ACHN (cell line): ENCODE measurements around the gene PLCB1.
"Not testable (repeated sequence)": the region's sequence is repeated elsewhere in the genome, so short reads cannot be mapped to it uniquely, and the experiment has no call there.

Experiments used
- DNase-seq: peaks from one replicate; pipeline ENCODE4 v3.0.0-alpha.2; 2015
- in situ Hi-C: cut with HindIII; loops from 2 replicates; pipeline ENCODE4 v1.10.0; 2017; ENCODE audit warnings: low sequenced_read_pairs, low pct_ligation_motif_present, low pct_unique_long_range_greater_than_20kb

Gene PLCB1

GRCh38 chr20:8807480-8808201 lies 675.6 kb downstream of the PLCB1 start:
- DNase-seq = no peak
- in situ Hi-C loops = no loop called here

- in situ Hi-C loops = no loop called here
- no peak for DNase-seq
Observed at GRCh38 chr20:8808202-8808535, 676.1 kb downstream of the PLCB1 start.

- in situ Hi-C loops = no loop called here
- no peak for DNase-seq
Observed at GRCh38 chr20:8809107-8809953, 677.3 kb downstream of the PLCB1 start.

- no peak for DNase-seq
- in situ Hi-C loops = no loop called here
Observed at GRCh38 chr20:8811801-8812594, 679.9 kb downstream of the PLCB1 start.

- no peak for DNase-seq
- in situ Hi-C loops = no loop called here
Observed at GRCh38 chr20:8812817-8813216, 680.8 kb downstream of the PLCB1 start.

- DNase-seq = no peak
- in situ Hi-C loops = no loop called here
Observed at GRCh38 chr20:8815208-8815607, 683.1 kb downstream of the PLCB1 start.

- in situ Hi-C loops = no loop called here
- peak; percentile 8 for DNase-seq
Observed at GRCh38 chr20:8829256-8829655, 697.2 kb downstream of the PLCB1 start.

- in situ Hi-C loops = not testable (repeated sequence)
Observed at GRCh38 chr20:8834294-8834693, 702.2 kb downstream of the PLCB1 start.

GRCh38 chr20:8834851-8835250 lies 702.8 kb downstream of the PLCB1 start:
- no peak for DNase-seq
- in situ Hi-C loops = no loop called here

More at GRCh38 chr20:8834294-8834693, 702.2 kb downstream of the PLCB1 start:
- not testable (repeated sequence) for DNase-seq

GRCh38 chr20:8837396-8837795 lies 705.3 kb downstream of the PLCB1 start:
- in situ Hi-C loops = no loop called here
- DNase-seq = no peak

GRCh38 chr20:8842525-8842924 lies 710.5 kb downstream of the PLCB1 start:
- in situ Hi-C loops = no loop called here

GRCh38 chr20:8844179-8844578 lies 712.1 kb downstream of the PLCB1 start:
- DNase-seq = no peak
- in situ Hi-C loops = no loop called here

More at GRCh38 chr20:8842525-8842924, 710.5 kb downstream of the PLCB1 start:
- DNase-seq = no peak

- in situ Hi-C loops = no loop called here
- no peak for DNase-seq
Observed at GRCh38 chr20:8849990-8850389, 717.9 kb downstream of the PLCB1 start.

- in situ Hi-C loops = no loop called here
- DNase-seq = no peak
Observed at GRCh38 chr20:8851446-8851845, 719.4 kb downstream of the PLCB1 start.

GRCh38 chr20:8851919-8852318 lies 719.9 kb downstream of the PLCB1 start:
- not testable (repeated sequence) for DNase-seq

GRCh38 chr20:8853211-8853610 lies 721.1 kb downstream of the PLCB1 start:
- in situ Hi-C loops = not testable (repeated sequence)

More at GRCh38 chr20:8851919-8852318, 719.9 kb downstream of the PLCB1 start:
- in situ Hi-C loops = not testable (repeated sequence)

GRCh38 chr20:8853805-8854338 lies 721.8 kb downstream of the PLCB1 start:
- peak; percentile 89 for DNase-seq
- in situ Hi-C loops = no loop called here

More at GRCh38 chr20:8853211-8853610, 721.1 kb downstream of the PLCB1 start:
- not testable (repeated sequence) for DNase-seq

GRCh38 chr20:8854571-8854970 lies 722.5 kb downstream of the PLCB1 start:
- peak; percentile 51 for DNase-seq
- in situ Hi-C loops = no loop called here

GRCh38 chr20:8855315-8855714 lies 723.2 kb downstream of the PLCB1 start:
- in situ Hi-C loops = no loop called here
- DNase-seq = peak; percentile 52
